WTC11 (cell line): ENCODE data around the gene DGKH.

Experiments used
- CREM ChIP-seq: sonication (generic); formaldehyde crosslinking; IDR thresholded peaks from 2 replicates; pipeline ENCODE4 v1.8.1; 2022; ENCODE audit warnings: mild to moderate bottlenecking, missing genetic modification reagents, moderate library complexity
- CTCF ChIP-seq: fragments of 200-600 bp; IDR thresholded peaks from 2 replicates; pipeline ENCODE4 v1.8.0; 2022; ENCODE audit warnings: antibody characterized with exemption
- ESRRA ChIP-seq: sonication (generic); formaldehyde crosslinking; IDR thresholded peaks from 2 replicates; pipeline ENCODE4 v1.8.1; 2022; ENCODE audit warnings: mild to moderate bottlenecking, missing genetic modification reagents, borderline replicate concordance
- FOXP4 ChIP-seq: sonication (generic); formaldehyde crosslinking; IDR thresholded peaks from 2 replicates; pipeline ENCODE4 v1.8.0; 2022; ENCODE audit warnings: mild to moderate bottlenecking, missing genetic modification reagents
- GABPB1 ChIP-seq: sonication (generic); formaldehyde crosslinking; IDR thresholded peaks from 2 replicates; pipeline ENCODE4 v1.8.1; 2023; ENCODE audit warnings: mild to moderate bottlenecking, missing genetic modification reagents
- JUN ChIP-seq: sonication (generic); formaldehyde crosslinking; IDR thresholded peaks from 2 replicates; pipeline ENCODE4 v1.8.0; 2023; ENCODE audit warnings: mild to moderate bottlenecking, missing genetic modification reagents
- TEAD1 ChIP-seq: sonication (generic); formaldehyde crosslinking; IDR thresholded peaks from 2 replicates; pipeline ENCODE4 v1.8.0; 2022; ENCODE audit warnings: mild to moderate bottlenecking, missing genetic modification reagents
- TP53 ChIP-seq: sonication (generic); formaldehyde crosslinking; IDR thresholded peaks from 2 replicates; pipeline ENCODE4 v1.8.1; 2023; ENCODE audit warnings: mild to moderate bottlenecking, missing genetic modification reagents
- USF1 ChIP-seq: sonication (generic); formaldehyde crosslinking; IDR thresholded peaks from 2 replicates; pipeline ENCODE4 v1.8.0; 2022; ENCODE audit warnings: mild to moderate bottlenecking, missing genetic modification reagents
- ZNF121 ChIP-seq: sonication (generic); formaldehyde crosslinking; IDR thresholded peaks from 2 replicates; pipeline ENCODE4 v1.8.0; 2023; ENCODE audit warnings: missing genetic modification reagents
- ZNF232 ChIP-seq: sonication (generic); formaldehyde crosslinking; IDR thresholded peaks from 2 replicates; pipeline ENCODE4 v1.8.0; 2022; ENCODE audit warnings: mild to moderate bottlenecking, missing genetic modification reagents
- ZNF263 ChIP-seq: sonication (generic); formaldehyde crosslinking; IDR thresholded peaks from 2 replicates; pipeline ENCODE4 v1.8.1; 2022; ENCODE audit warnings: low read depth, mild to moderate bottlenecking, moderate library complexity, missing genetic modification reagents

- TF ChIP-seq CTCF (no peak), TEAD1 (CRISPR knock-in tag) (no peak), CREM (CRISPR knock-in tag) (no peak), JUN (CRISPR knock-in tag) (no peak), GABPB1 (no peak), ZNF121 (CRISPR knock-in tag) (no peak), ZNF232 (CRISPR knock-in tag) (no peak), TP53 (CRISPR knock-in tag) (no peak), FOXP4 (CRISPR knock-in tag) (no peak), ESRRA (CRISPR knock-in tag) (no peak), USF1 (CRISPR knock-in tag) (no peak), ZNF263 (CRISPR knock-in tag) (no peak)
These were observed 20.4 kb downstream of the DGKH start for GRCh38 chr13:42068886-42069285.
